Peyer's patch (tissue), 4 donors: ENCODE data around the gene AIPL1. TPM values are rescaled to one million over a fixed set of nuclear protein-coding genes. Genes with fewer than 3 reads are reported as not detected.

Experiments
- DNase-seq, 3 donors: peaks; one replicate each; pipeline ENCODE4 v3.0.0-alpha.2; 2017 to 2019
- H3K27ac ChIP-seq, 4 donors: fragments of 200-600 bp; sonication (generic); one replicate each; pipeline ENCODE4 v1.5.1; 2016 to 2019
- H3K27me3 ChIP-seq, 2 donors: fragments of 200-600 bp; sonication (generic); one replicate each; pipeline ENCODE4 v1.5.1; 2019
- H3K36me3 ChIP-seq, 3 donors: fragments of 200-600 bp; sonication (generic); one replicate each; pipeline ENCODE4 v1.5.1; 2016 to 2019
- H3K4me1 ChIP-seq, 4 donors: fragments of 200-600 bp; sonication (generic); one replicate each; pipeline ENCODE4 v1.5.1; 2016 to 2019
- H3K4me3 ChIP-seq, 4 donors: fragments of 200-600 bp; sonication (generic); 1 replicate in 3 of 4; 2 replicates in 1 of 4; pipeline ENCODE4 v1.5.1; 2016 to 2019; ENCODE audit warnings: mild to moderate bottlenecking in 1 of 4
- H3K9me3 ChIP-seq, 4 donors: fragments of 200-600 bp; sonication (generic); one replicate each; pipeline ENCODE4 v1.5.1; 2016 to 2019; ENCODE audit warnings: mild to moderate bottlenecking in 1 of 4
- POLR2A ChIP-seq, 2 donors: fragments of 450-650 bp; IDR thresholded peaks; one replicate each; pipeline ENCODE4 v1.5.1; 2017; ENCODE audit warnings: antibody characterized with exemption in 2 of 2, mild to moderate bottlenecking in 2 of 2, moderate library complexity in 2 of 2
- total RNA-seq, 4 donors: library from RNA; depleted of rRNA; stranded (reverse); fragments of >200 nt; gene quantifications; one replicate each; pipeline ENCODE4 v1.1.0, GENCODE V29; 2016
- TF ChIP-seq, protein P1 (sequence below), 6 experiments: fragments of 450-650 bp in 4 of 6; fragments of 200-600 bp in 2 of 6; sonication (generic) in 1 of 6; IDR thresholded peaks; one replicate each; pipeline ENCODE4 v1.5.1; 2017 to 2019; ENCODE audit warnings: antibody characterized with exemption in 6 of 6, mild to moderate bottlenecking in 3 of 6, moderate library complexity in 1 of 6

The AIPL1 gene
- total RNA-seq, 4 donors from 2014 or later = not detected

DNA sequence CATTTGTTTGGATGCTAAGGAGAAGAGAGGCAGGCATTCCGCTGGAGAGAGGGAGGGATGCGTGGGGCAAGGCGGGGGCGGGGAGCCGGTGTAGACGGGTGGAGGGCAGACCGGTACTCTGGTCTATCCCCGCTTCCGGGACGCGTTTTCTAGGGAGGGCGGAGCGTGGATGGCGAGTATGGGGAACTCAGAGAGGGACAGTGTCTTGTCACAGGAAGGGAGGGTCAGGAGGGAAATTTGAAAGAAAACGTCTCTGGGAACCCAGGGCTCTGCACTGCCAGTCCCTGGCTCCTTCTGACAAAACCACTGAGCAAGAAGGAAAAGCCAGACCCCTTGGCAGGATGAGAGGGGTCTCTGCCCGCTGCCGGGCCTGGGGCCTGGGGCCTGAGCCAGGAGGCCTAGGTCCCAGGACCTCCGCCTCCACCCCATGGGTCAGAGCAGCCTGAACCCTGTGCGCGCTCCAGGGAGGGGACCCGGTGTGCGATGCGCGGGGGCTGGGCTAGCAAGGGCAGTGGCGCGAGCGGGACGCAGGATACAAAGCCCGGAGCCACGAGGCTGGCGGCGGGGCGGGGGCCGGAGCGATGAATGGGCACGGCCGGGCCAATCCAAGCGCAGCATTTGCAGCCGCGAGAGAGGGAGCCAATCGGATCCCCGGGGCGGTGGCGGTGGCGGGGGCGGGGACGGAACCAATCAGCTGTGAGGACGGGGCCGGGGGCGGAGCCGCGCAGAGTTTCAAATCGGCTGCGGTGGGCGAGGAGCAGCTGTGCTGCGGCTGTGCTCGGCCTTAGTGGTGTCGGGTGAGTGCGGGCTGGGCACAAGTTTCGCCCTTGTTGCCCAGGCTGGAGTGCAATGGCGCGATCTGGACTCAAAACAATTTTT, 9.0 kb upstream of the AIPL1 start, which contains the start of gene PIMREG:
Gene PIMREG (plus strand): TSS at position 764 of the 879 bp plus-strand sequence. CDS start 656 bp downstream, outside the sequence.
- H3K4me3 ChIP-seq = peak within 1 kb of the TSS; percentile 40 to 65 (median 59)
- H3K9me3 ChIP-seq = no peaks in the 10 kb centered on the region
- no peak for TF ChIP-seq POLR2A (IDR thresholded peaks at IDR 0.05)
- TF ChIP-seq, protein P1, sequence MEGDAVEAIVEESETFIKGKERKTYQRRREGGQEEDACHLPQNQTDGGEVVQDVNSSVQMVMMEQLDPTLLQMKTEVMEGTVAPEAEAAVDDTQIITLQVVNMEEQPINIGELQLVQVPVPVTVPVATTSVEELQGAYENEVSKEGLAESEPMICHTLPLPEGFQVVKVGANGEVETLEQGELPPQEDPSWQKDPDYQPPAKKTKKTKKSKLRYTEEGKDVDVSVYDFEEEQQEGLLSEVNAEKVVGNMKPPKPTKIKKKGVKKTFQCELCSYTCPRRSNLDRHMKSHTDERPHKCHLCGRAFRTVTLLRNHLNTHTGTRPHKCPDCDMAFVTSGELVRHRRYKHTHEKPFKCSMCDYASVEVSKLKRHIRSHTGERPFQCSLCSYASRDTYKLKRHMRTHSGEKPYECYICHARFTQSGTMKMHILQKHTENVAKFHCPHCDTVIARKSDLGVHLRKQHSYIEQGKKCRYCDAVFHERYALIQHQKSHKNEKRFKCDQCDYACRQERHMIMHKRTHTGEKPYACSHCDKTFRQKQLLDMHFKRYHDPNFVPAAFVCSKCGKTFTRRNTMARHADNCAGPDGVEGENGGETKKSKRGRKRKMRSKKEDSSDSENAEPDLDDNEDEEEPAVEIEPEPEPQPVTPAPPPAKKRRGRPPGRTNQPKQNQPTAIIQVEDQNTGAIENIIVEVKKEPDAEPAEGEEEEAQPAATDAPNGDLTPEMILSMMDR (IDR thresholded peaks at IDR 0.05) = no peak
- H3K27me3 ChIP-seq = no peaks in the 10 kb centered on the region
- DNase-seq = peak; percentile 89 to 96 (median 96)
- H3K36me3 ChIP-seq = no peaks in the 10 kb centered on the region
- H3K4me1 ChIP-seq = peaks cover 0 to 16% (median 0%) of the 10 kb centered on the region in 4 donors
- peak within 1 kb of the TSS in 3 of 4 donors; percentile 25 to 51 (median 48) for H3K27ac ChIP-seq

DNA sequence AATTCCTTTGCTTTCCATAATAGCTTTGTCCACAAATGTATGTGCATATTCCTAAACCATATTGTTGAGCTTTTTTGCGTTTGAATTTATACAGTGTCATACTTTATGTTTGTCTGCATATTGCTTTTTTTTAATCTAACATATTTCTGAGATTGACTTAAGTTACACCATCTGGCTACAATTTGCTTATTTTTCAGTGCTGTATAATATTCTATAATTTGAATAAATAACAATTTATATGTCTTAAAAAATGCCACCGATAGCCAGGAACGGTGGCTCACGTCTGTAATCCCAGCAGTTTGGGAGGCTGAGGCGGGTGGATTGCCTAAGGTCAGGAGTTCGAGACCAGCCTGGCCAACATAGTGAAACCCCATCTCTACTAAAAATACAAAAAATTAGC, 7.9 kb upstream of the AIPL1 start:
- H3K9me3 ChIP-seq = no peaks in the 10 kb centered on the region

DNA sequence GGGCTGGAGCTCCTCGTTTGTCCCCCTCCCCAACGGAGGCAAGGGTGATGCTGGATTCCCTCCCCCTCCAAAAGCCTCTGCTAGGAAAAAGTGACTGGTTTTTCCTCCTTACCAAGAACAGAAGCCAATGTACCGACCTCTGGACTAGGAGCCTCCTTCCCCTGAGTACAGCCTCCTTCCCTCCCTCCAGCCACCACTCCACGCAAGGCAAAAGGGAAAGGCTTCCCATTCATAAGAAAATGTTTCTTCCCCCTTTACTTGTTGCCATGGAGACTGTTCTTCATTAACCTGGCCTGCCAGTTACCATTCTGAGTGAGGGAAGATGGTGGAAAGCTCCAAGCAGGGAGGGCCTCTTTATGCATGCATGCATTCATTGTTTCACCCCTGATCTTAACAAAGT, 5.0 kb upstream of the AIPL1 start:
- no peak overlapping the region for H3K27ac ChIP-seq
- no peak for TF ChIP-seq POLR2A (IDR thresholded peaks at IDR 0.05)
- TF ChIP-seq, protein P1 (IDR thresholded peaks at IDR 0.05) = no peak
- H3K4me3 ChIP-seq = no peak overlapping the region
- H3K36me3 ChIP-seq = no peaks in the 10 kb centered on the region
- H3K27me3 ChIP-seq = no peaks in the 10 kb centered on the region
- H3K4me1 ChIP-seq = peaks cover 0 to 16% (median 0%) of the 10 kb centered on the region in 4 donors
- H3K9me3 ChIP-seq = no peaks in the 10 kb centered on the region
- no peak for DNase-seq

More for the DNA sequence above, 7.9 kb upstream of the AIPL1 start:
- no peak for TF ChIP-seq POLR2A (IDR thresholded peaks at IDR 0.05)
- TF ChIP-seq, protein P1 (IDR thresholded peaks at IDR 0.05) = no peak
- H3K4me1 ChIP-seq = peaks cover 0 to 16% (median 0%) of the 10 kb centered on the region in 4 donors
- no peak for DNase-seq
- H3K27me3 ChIP-seq = no peaks in the 10 kb centered on the region
- H3K27ac ChIP-seq = no peak overlapping the region
- no peak overlapping the region for H3K4me3 ChIP-seq
- H3K36me3 ChIP-seq = no peaks in the 10 kb centered on the region

DNA sequence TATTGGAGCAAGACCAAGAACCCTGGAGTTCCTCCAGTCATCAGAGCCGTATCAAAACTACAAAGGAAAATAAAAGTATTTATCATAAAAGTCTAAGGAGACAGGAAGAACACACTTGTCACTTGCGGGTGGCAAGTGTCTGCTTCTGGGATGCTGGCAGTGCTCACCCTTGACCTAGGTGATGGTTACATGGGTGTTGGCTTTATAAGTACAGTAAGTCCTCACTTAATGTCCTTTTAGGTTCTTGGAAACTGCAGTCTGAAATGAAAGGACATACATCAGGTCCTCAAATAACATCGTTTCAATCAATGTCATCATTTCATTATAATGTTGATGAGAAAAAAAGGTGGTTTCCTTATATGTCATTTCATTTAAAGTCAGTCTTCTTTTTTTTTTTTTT, 3.0 kb upstream of the AIPL1 start:
- H3K4me3 ChIP-seq = no peak overlapping the region
- no peaks in the 10 kb centered on the region for H3K4me1 ChIP-seq
- no peaks in the 10 kb centered on the region for H3K27me3 ChIP-seq
- no peak overlapping the region for H3K27ac ChIP-seq
- no peaks in the 10 kb centered on the region for H3K36me3 ChIP-seq
- H3K9me3 ChIP-seq = no peaks in the 10 kb centered on the region
- DNase-seq = no peak
- TF ChIP-seq POLR2A (IDR thresholded peaks at IDR 0.05) = no peak
- TF ChIP-seq, protein P1 (IDR thresholded peaks at IDR 0.05) = no peak

DNA sequence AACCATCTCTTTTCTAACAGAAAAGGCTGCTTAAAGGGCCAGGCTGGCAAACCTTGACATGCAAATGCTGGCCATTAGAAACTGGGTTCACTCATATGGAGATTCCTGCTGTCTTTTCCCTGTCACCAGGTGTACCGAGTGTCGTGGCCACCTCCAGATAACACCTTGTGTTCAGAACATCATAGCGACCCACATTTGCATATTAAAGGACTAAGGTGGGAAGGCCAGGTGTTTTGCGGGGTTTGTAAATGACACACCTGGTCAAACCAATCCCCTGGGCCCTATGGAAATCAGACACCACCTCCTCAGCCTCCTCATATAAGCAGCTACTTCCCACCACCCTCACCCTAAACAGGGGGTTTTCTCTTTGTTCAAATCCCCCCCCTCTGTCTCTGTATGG, 2.5 kb upstream of the AIPL1 start:
- Histone ChIP-seq H3K27ac (no peak overlapping the region), H3K4me3 (no peak overlapping the region), H3K27me3 (no peaks in the 10 kb centered on the region), H3K9me3 (no peaks in the 10 kb centered on the region), H3K4me1 (no peaks in the 10 kb centered on the region), H3K36me3 (no peaks in the 10 kb centered on the region)
- no peak for DNase-seq
- TF ChIP-seq, protein P1 (IDR thresholded peaks at IDR 0.05) = no peak
- TF ChIP-seq POLR2A (IDR thresholded peaks at IDR 0.05) = no peak
